GM23338 (cell line): ENCODE measurements around the gene NDST3.

Source experiments
- CREB1 ChIP-seq: fragments of 250-450 bp; sonication (Bioruptor Pico); IDR thresholded peaks from 2 replicates; pipeline ENCODE4 v1.5.0; 2020; ENCODE audit warnings: low read depth, mild to moderate bottlenecking, moderate library complexity
- EZH2 ChIP-seq: fragments of 200-600 bp; sonication (generic); IDR thresholded peaks from one replicate; pipeline ENCODE4 v1.8.0; 2017; ENCODE audit warnings: antibody characterized with exemption, mild to moderate bottlenecking, low read depth; ENCODE audit not compliant: unreplicated experiment
- EZH2phosphoT487 ChIP-seq: fragments of 200-600 bp; sonication (generic); IDR thresholded peaks from one replicate; pipeline ENCODE4 v1.8.1; 2018; ENCODE audit warnings: antibody characterized with exemption; ENCODE audit not compliant: unreplicated experiment
- JUNB ChIP-seq: IDR thresholded peaks from one replicate; pipeline ENCODE4 v1.6.1; 2016; ENCODE audit warnings: antibody characterized with exemption; ENCODE audit not compliant: unreplicated experiment
- POLR2AphosphoS5 ChIP-seq: IDR thresholded peaks from 2 replicates; pipeline ENCODE4 v1.6.1; 2016; ENCODE audit warnings: antibody characterized with exemption, low read depth
- STAT1 ChIP-seq: IDR thresholded peaks from one replicate; pipeline ENCODE4 v1.6.1; 2016; ENCODE audit warnings: antibody characterized with exemption; ENCODE audit not compliant: unreplicated experiment
- TF ChIP-seq, protein P1 (sequence below): IDR thresholded peaks from one replicate; pipeline ENCODE4 v1.6.1; 2018; ENCODE audit warnings: antibody characterized with exemption; ENCODE audit not compliant: unreplicated experiment
- TF ChIP-seq, protein P2 (sequence below), 2 experiments: fragments of 200-600 bp in 1 of 2; sonication (generic) in 1 of 2; conservative IDR thresholded peaks; 2 replicates each; pipeline versions ENCODE4 v1.5.1 to v1.6.1; 2016 to 2017; ENCODE audit warnings: antibody characterized with exemption in 2 of 2, low read depth in 2 of 2, mild to moderate bottlenecking in 2 of 2, moderate library complexity in 1 of 2
- TF ChIP-seq, protein P3 (sequence below): IDR thresholded peaks from 2 replicates; pipeline ENCODE4 v1.6.1; 2016; ENCODE audit warnings: antibody characterized with exemption

DNA sequence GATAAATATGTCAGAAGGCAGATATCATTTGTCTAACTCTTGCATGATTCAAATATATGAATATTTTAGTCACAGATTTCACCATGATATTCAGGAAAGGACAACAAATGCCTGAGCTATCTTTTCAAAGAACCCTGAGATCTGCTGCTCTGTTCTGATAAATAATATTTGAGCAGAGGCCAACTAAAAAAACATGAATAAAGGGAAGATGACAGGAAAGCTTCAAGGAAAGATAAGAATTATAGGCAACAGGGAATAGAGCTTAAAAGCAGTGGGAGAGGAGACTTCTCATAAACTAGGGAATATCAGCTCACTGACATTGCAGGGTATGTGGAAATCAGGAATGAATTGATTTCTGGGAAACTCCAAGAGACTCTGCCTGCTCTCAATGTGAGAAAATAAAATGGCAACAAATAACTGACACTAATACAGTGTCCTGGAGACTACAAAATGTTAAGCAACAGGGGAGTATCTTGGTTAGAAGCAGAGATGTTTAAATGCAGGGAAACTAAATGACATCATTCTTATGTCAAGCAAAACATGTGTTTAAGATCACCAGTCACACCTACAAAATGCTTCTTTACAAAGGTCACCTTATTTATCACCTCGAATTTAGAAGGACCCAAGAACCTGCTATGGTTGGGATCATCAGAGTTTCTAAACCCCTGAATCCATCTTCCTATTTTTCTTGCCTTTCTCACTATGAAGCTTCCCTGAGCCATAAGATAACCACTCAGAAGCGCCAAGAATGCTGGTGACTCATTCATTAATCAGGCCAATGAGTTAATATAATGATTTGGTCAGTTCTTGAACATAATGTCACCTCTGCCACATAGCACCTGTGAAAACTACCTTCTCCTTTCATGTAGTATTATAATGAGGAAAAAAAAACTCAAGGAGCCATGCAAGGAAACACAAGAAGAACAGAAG lies 78.1 kb downstream of the NDST3 start:
- TF ChIP-seq STAT1 = no peak
- TF ChIP-seq, protein P1, sequence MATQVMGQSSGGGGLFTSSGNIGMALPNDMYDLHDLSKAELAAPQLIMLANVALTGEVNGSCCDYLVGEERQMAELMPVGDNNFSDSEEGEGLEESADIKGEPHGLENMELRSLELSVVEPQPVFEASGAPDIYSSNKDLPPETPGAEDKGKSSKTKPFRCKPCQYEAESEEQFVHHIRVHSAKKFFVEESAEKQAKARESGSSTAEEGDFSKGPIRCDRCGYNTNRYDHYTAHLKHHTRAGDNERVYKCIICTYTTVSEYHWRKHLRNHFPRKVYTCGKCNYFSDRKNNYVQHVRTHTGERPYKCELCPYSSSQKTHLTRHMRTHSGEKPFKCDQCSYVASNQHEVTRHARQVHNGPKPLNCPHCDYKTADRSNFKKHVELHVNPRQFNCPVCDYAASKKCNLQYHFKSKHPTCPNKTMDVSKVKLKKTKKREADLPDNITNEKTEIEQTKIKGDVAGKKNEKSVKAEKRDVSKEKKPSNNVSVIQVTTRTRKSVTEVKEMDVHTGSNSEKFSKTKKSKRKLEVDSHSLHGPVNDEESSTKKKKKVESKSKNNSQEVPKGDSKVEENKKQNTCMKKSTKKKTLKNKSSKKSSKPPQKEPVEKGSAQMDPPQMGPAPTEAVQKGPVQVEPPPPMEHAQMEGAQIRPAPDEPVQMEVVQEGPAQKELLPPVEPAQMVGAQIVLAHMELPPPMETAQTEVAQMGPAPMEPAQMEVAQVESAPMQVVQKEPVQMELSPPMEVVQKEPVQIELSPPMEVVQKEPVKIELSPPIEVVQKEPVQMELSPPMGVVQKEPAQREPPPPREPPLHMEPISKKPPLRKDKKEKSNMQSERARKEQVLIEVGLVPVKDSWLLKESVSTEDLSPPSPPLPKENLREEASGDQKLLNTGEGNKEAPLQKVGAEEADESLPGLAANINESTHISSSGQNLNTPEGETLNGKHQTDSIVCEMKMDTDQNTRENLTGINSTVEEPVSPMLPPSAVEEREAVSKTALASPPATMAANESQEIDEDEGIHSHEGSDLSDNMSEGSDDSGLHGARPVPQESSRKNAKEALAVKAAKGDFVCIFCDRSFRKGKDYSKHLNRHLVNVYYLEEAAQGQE = no peak
- no peak for TF ChIP-seq POLR2AphosphoS5
- TF ChIP-seq, protein P2, sequence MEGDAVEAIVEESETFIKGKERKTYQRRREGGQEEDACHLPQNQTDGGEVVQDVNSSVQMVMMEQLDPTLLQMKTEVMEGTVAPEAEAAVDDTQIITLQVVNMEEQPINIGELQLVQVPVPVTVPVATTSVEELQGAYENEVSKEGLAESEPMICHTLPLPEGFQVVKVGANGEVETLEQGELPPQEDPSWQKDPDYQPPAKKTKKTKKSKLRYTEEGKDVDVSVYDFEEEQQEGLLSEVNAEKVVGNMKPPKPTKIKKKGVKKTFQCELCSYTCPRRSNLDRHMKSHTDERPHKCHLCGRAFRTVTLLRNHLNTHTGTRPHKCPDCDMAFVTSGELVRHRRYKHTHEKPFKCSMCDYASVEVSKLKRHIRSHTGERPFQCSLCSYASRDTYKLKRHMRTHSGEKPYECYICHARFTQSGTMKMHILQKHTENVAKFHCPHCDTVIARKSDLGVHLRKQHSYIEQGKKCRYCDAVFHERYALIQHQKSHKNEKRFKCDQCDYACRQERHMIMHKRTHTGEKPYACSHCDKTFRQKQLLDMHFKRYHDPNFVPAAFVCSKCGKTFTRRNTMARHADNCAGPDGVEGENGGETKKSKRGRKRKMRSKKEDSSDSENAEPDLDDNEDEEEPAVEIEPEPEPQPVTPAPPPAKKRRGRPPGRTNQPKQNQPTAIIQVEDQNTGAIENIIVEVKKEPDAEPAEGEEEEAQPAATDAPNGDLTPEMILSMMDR (conservative IDR thresholded peaks at IDR 0.05; ENCODE audit: low read depth in 2 of 2) = no peak
- TF ChIP-seq EZH2 = no peak
- TF ChIP-seq CREB1 (CRISPR knock-in tag) = no peak
- TF ChIP-seq EZH2phosphoT487 = no peak
- no peak for TF ChIP-seq JUNB
- TF ChIP-seq, protein P3, sequence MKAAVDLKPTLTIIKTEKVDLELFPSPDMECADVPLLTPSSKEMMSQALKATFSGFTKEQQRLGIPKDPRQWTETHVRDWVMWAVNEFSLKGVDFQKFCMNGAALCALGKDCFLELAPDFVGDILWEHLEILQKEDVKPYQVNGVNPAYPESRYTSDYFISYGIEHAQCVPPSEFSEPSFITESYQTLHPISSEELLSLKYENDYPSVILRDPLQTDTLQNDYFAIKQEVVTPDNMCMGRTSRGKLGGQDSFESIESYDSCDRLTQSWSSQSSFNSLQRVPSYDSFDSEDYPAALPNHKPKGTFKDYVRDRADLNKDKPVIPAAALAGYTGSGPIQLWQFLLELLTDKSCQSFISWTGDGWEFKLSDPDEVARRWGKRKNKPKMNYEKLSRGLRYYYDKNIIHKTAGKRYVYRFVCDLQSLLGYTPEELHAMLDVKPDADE = no peak
